ENCODE measurements around the gene GTF2H1.

Gene GTF2H1

GRCh38 chr11:18321969-18322711, at the start of gene GTF2H1, which contains the start of gene HPS5:
GTF2H1 (plus strand) TSS chr11:18322567; CDS start chr11:18333075, 10,508 bp downstream.
HPS5 (minus strand) TSS chr11:18322140; CDS start chr11:18317858, 4,282 bp downstream.
- DNase-seq: peak; percentile 97

GRCh38 chr11:18277565-18278271, 44.6 kb upstream of the GTF2H1 start:
- no peak for DNase-seq

- peak; percentile 18 for DNase-seq
Observed at GRCh38 chr11:18280438-18281045, 41.8 kb upstream of the GTF2H1 start.

DNA sequence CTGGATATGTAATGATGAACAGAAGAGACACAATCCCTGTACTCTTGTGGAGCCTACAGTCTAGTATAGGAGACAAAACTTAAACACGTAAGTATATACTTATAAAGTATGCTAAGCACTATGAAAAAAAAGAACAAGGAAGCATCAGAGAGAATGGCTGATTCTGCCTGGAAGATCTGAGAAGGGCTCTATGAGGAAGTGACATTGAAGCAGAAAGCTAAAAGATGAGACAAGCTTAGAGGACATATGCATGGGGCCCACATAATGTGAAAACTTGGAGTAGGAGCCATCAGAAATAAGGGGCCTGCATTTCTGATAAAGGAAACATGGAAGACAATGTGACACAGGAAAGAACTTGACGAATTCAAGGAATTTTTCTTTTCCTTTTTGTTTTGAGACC, 39.7 kb upstream of the GTF2H1 start:
- no peak for DNase-seq

DNA sequence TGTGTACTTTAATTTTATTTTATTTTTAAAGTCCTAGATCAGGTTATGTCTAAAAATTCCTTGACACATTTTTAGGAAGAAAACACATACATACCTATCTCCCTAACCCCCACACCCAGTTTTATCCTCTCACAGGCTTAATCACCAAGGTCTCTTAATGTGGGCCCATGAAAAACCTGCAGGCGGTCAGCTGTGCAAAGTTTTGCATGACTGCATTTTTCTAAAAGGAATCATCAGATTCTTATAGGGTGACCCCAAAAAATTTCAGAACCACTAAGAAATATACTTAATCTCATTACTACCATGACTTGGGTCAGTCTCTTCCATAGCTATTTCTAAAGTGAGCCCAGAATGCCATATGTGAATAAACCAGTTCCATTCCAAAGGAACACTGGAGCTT, 36.5 kb upstream of the GTF2H1 start:
- DNase-seq: no peak

DNA sequence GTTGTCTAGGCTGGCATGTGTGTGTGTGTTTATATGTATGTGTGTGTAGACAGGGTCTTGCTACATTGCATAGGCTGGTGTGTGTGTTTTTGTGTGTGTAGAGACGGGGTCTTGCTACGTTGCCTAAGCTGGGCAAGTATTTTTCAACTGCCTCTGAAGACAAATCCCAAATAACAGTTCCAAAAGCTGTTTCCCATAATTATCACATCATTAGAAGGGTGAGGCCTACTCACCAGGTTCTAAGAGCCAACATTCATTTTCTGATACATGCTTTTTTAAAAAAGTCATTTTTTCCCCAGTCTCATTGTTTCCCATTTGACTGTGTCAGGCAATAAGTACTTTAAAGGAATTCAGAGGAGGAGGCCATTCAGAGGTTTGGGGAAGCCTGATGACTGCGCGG, 33.5 kb upstream of the GTF2H1 start:
- DNase-seq: no peak

GRCh38 chr11:18294862-18295261, 27.5 kb upstream of the GTF2H1 start:
- DNase-seq: no peak

DNA sequence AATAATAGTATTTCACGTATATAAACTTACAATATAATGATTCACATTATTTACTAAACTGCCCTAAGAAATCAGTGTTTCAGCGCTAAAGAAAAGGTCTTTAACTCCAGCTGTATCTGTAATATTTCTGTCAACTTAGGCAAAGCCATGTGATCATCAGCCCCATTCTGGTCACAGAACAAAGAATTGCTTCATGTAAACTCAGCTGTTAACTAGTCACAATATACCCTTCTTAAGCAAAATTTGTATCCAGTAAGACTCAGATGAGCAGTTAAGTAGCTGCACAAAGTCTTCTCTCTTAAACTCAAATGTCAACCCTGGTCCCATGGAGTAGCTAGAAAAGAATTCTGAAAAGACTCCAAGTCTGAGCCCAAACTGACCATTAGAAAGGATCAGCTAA, 27.1 kb upstream of the GTF2H1 start:
- no peak for DNase-seq

GRCh38 chr11:18299721-18300120, 22.6 kb upstream of the GTF2H1 start:
- DNase-seq: no peak

- no peak for DNase-seq
Observed at GRCh38 chr11:18304745-18305144, 17.6 kb upstream of the GTF2H1 start.

GRCh38 chr11:18307461-18308139, 14.8 kb upstream of the GTF2H1 start:
- DNase-seq: no peak

GRCh38 chr11:18308242-18308641, 14.1 kb upstream of the GTF2H1 start:
- no peak for DNase-seq

DNA sequence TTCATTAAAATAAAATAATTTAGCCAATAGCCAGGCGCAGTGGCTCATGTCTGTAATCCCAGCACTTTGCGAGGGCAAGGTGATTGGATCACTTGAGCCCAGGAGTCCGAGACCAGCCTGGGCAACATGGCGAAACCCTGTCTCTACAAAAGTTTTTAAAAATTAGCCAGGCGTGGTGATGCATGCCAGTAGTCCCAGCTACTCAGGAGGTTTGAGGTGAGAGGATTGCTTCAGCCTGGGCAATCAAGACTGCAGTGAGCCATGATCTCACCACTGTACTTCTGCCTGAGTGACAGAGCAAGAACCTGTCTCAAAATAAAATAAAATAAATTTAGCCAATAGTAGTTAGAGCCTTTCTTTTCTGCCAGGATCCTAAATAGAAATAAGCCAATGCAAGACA, 12.7 kb upstream of the GTF2H1 start:
- DNase-seq: no peak

- DNase-seq: no peak
Observed at GRCh38 chr11:18310800-18311340, 11.5 kb upstream of the GTF2H1 start.

DNA sequence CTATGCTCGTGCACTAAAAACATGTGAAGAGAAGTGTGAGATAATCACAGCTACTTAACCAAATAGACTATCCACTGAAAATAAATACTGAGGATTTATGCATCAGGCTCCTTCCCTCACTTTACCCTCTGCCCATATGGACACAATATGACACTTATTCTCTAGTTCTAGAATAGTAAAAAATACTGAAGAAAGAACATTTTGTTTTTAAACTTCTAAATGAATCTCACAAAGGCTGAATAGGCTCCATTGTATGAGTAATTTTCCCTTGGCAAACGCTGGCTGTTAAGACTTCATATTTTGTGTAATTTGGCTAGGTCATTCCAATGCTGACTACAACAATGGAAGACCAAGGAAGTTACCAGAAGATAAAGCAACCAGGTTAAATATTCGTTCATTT, 10.4 kb upstream of the GTF2H1 start:
- DNase-seq: no peak

DNA sequence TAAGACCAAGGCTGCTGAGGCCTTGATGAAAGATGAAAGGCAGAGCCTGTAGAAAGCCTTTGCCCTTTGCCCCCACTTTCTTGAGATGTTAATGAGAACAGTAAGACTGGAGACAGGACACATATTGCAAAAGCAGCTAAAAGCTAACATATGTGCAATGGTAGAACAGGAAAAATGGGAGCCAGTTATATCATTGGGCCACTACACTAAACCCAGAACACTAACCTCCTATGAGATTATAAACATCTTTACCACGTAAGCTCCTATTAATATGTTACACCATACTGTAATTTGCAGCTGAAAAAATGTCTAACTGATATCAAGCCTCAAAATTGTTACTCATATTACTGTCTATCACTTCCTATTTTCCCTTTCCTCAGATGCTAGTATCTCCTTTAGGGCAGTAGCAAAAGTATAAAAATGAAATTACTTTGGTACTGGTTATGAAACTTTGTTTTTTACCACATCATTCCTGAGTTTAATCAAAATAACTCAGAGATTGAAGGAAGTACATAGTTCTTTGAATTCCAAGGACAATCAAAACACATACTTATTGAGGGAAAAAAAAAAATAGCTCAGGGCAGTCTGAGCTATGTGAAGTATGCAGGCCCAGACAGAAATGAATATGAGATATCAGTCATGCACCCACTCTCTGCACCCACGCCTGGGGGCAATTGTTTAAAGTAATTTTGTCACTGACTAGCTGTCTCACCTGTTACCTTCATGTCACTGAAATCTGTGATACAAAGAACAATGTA, 9.5 kb upstream of the GTF2H1 start:
- DNase-seq: no peak

- no peak for DNase-seq
Observed at GRCh38 chr11:18313965-18314763, 8.2 kb upstream of the GTF2H1 start.

DNA sequence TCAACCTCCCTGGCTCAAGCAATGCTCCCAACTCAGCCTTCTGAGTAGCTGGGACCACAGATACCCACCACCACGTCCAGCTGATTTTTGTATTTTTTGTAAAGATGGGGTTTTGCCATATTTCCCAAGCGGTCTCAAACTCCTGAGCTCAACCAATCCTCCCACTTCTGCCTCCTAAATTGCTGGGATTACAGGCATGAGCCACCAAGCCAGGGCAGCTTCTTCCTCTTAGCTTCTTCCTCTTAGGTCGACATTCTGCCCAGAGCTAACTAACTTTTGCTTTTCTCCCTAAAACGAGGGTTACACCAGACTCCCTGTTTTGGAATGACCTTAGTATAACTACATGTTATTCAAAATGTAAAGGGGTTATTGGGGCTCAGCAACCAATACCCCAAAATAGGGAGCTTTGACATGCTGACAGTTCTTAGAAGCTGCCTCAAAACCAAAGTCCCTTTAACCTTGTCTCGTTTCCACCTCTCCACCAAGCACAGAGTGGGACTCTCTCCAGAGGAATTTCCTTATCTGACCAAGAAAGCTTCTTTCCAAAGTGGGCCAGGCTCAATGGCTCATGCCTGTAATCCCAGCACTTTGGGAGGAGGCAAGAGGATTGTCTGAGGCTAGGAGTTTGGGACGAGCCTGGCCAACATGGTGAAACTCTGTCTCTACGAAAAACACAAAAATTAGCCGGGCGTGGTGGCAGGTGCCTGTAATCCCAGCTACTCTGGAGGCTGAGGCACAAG, 7.4 kb upstream of the GTF2H1 start:
- no peak for DNase-seq

DNA sequence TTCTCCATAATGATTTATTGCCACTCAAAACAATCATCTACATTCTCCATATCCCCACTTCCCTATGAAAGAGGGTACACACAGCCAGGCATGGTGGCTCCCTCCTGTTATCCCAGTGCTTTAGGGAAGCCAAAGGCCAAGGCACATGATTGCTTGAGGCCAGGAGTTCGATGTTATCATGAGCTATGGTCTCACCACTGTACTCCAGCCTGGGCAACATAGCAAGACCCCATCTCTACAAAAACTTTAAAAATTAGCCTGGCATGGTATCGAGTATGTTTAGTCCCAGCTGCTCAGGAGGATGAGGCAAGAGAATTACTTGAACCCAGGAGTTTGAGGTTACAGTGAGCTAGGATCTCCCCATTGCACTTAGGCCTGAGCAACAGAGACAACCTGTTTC, 6.5 kb upstream of the GTF2H1 start:
- DNase-seq: no peak

- no peak for DNase-seq
Observed at GRCh38 chr11:18317551-18317950, 4.8 kb upstream of the GTF2H1 start.

DNA sequence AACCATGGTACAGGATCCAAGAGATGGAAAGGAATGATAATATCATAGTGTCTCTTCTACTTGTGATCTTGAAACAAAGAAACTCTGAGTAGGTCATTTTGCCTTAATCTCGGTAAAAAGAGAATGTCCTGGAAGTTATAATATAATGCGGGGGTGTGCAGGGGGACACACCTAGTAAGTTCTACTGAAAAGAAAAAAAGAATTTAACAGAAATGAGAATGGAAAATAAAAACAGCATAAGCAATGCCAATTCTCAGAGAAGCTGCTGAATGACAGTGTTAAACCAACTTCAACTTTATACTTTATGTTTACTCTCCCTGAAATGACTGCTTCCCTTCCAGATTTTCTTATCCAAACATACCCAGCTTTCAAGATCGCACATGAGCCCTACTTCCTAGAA, 2.5 kb upstream of the GTF2H1 start:
- DNase-seq: no peak

Data from CD4-positive, alpha-beta T cell treated with Interleukin-4 for 4 hours (primary cell).